ENCODE results near the gene NEK10. TPM values are rescaled to one million over a fixed set of nuclear protein-coding genes. Genes with fewer than 3 reads are reported as not detected.
"Not testable (repeated sequence)": the region's sequence is repeated elsewhere in the genome, so short reads cannot be mapped to it uniquely, and the experiment has no call there.

NEK10 gene
- polyA plus RNA-seq, 1 experiment, result 3.0 TPM

DNA sequence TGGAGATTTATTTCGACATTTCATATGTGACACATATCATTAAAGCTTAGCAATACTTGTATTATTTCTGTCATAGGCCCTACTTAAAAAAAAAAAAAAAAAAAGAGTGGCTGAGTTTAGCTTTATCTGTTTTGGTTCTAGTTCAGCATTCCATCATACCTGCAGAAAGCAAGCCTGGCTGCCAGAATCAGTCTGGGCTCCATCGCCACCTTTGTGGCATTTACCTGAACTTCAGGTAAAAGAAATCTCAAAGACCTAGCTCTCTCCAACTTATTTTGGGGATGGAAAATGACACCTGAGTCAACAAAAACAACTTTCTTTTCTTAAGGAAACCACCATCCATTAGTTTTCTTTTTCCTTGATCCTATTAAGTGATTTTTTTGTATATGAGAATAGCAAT, 82.1 kb downstream of the NEK10 start:
- TF ChIP-seq, protein P1, sequence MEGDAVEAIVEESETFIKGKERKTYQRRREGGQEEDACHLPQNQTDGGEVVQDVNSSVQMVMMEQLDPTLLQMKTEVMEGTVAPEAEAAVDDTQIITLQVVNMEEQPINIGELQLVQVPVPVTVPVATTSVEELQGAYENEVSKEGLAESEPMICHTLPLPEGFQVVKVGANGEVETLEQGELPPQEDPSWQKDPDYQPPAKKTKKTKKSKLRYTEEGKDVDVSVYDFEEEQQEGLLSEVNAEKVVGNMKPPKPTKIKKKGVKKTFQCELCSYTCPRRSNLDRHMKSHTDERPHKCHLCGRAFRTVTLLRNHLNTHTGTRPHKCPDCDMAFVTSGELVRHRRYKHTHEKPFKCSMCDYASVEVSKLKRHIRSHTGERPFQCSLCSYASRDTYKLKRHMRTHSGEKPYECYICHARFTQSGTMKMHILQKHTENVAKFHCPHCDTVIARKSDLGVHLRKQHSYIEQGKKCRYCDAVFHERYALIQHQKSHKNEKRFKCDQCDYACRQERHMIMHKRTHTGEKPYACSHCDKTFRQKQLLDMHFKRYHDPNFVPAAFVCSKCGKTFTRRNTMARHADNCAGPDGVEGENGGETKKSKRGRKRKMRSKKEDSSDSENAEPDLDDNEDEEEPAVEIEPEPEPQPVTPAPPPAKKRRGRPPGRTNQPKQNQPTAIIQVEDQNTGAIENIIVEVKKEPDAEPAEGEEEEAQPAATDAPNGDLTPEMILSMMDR (IDR thresholded peaks at IDR 0.05; ENCODE audit: low read depth, low read length), result no peak
- no peaks in the 10 kb centered on the region for H3K27me3 ChIP-seq (ENCODE audit: control insufficient read depth, insufficient read depth, low read length)
- POLR2A ChIA-PET, result interaction anchor here (0.7 kb wide), 1 partner anchor 63 kb away, joined by 5 read pairs; no protein-coding TSS in a partner anchor
- H3K27ac ChIP-seq (ENCODE audit: low read depth, low read length), result no peak overlapping the region
- no peak for DNase-seq (ENCODE audit: low read depth, low spot score)
- H3K4me3 ChIP-seq (ENCODE audit: low read depth, low read length), result no peak overlapping the region
- CTCF ChIA-PET, result interaction anchor here (0.6 to 2.0 kb wide), 7 partner anchors 24 to 1031 kb away, joined by 3 to 7 read pairs (median 3); no protein-coding TSS in a partner anchor
- H3K9me3 ChIP-seq (ENCODE audit: control insufficient read depth, insufficient read depth, low read length), result no peaks in the 10 kb centered on the region

GRCh38 chr3:27286467-27286866, 82.7 kb downstream of the NEK10 start:
- DNase-seq (ENCODE audit: low read depth, low spot score); H3K27ac ChIP-seq (ENCODE audit: low read depth, low read length); H3K4me3 ChIP-seq (ENCODE audit: low read depth, low read length); H3K27me3 ChIP-seq (ENCODE audit: control insufficient read depth, insufficient read depth, low read length); H3K9me3 ChIP-seq (ENCODE audit: control insufficient read depth, insufficient read depth, low read length): not testable (repeated sequence)
- POLR2A ChIA-PET, result interaction anchor here (0.7 kb wide), 1 partner anchor 62 kb away, joined by 5 read pairs; no protein-coding TSS in a partner anchor
- CTCF ChIA-PET, result interaction anchor here (0.6 to 2.0 kb wide), 4 partner anchors 34 to 1031 kb away, joined by 3 to 7 read pairs (median 4); no protein-coding TSS in a partner anchor

DNA sequence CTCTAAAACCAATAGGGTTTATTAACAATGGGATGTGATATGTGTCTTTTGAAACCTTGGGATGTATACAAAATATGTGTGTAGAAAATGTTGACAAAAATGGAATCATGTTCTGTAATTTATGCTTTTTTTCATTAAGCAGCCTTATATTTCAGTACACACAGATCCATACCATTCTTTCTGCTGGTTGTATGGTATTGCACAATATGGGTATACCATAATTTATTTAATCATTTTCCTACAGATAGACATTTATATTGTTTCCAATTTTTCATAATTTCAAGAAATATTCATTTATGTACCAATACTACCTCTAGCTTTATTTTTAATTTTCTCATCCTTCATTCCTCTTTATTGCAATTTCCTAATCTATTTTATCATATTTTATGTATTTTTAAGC, 83.5 kb downstream of the NEK10 start:
- CTCF ChIA-PET, result interaction anchor here (0.7 to 1.3 kb wide), 2 partner anchors 33 to 47 kb away, joined by 3 read pairs; no protein-coding TSS in a partner anchor
- Histone ChIP-seq H3K9me3 (ENCODE audit: control insufficient read depth, insufficient read depth, low read length) (no peaks in the 10 kb centered on the region), H3K27ac (ENCODE audit: low read depth, low read length) (no peak overlapping the region), H3K4me3 (ENCODE audit: low read depth, low read length) (no peak overlapping the region), H3K27me3 (ENCODE audit: control insufficient read depth, insufficient read depth, low read length) (no peaks in the 10 kb centered on the region)
- TF ChIP-seq, protein P1 (IDR thresholded peaks at IDR 0.05; ENCODE audit: low read depth, low read length), result no peak
- DNase-seq (ENCODE audit: low read depth, low spot score), result no peak
- POLR2A ChIA-PET, result no interaction called here

DNA sequence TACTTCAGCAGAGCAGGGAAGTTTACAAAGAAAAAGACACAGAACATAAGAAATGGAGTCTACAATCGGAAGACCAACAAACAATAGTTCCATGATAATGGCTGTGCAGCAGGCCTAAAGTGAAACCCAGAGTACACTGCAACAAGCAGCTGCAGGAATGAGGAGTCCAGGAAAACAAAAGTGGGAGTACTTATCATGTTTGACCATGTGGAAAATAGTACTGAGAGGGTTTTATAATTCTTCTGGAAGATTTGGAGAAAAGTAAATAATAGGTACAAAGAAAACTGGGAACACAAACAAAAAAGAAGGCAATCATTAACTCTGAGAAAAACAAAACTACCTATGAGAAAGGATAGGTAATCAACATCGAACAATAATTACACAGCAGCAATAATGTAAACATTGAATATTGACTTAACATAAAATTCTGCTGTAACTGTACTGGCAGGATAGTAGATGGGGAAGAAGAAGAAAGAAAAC, 87.5 kb downstream of the NEK10 start:
- ChIA-PET POLR2A (no interaction called here), CTCF (interaction anchor here (2.3 kb wide), 1 partner anchor 148 kb away, joined by 12 read pairs; no protein-coding TSS in a partner anchor)

DNA sequence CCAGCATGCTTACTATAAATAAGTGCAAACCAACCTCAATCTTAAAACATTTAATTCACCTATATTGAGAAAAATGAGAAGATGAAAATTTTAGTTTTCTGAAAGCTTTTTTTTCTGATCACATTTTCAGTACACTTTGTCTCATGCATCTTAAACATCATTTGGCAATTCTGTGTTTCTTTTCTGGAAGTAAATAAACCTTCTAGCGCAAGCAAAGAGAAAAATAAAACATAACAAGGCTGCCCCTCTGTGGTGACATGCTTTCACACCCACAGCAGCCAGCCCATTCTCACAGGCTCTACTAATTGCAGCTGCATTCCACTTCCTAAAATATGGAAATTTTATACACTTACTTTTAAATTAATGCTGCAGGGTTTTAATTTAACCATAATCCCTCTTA, 90.1 kb downstream of the NEK10 start:
- POLR2A ChIA-PET, result no interaction called here
- Histone ChIP-seq H3K27ac (ENCODE audit: low read depth, low read length) (no peak overlapping the region), H3K9me3 (ENCODE audit: control insufficient read depth, insufficient read depth, low read length) (no peaks in the 10 kb centered on the region), H3K27me3 (ENCODE audit: control insufficient read depth, insufficient read depth, low read length) (no peaks in the 10 kb centered on the region), H3K4me3 (ENCODE audit: low read depth, low read length) (no peak overlapping the region)
- TF ChIP-seq, protein P1 (IDR thresholded peaks at IDR 0.05; ENCODE audit: low read depth, low read length), result peak; percentile 38
- CTCF ChIA-PET, result interaction anchor here (0.6 to 2.9 kb wide), 7 partner anchors 11 to 171 kb away, joined by 3 to 46 read pairs (median 7); no protein-coding TSS in a partner anchor
- DNase-seq (ENCODE audit: low read depth, low spot score), result no peak

More for the DNA sequence above, 87.5 kb downstream of the NEK10 start:
- no peaks in the 10 kb centered on the region for H3K27me3 ChIP-seq (ENCODE audit: control insufficient read depth, insufficient read depth, low read length)
- no peak overlapping the region for H3K4me3 ChIP-seq (ENCODE audit: low read depth, low read length)
- H3K27ac ChIP-seq (ENCODE audit: low read depth, low read length), result no peak overlapping the region
- no peaks in the 10 kb centered on the region for H3K9me3 ChIP-seq (ENCODE audit: control insufficient read depth, insufficient read depth, low read length)
- DNase-seq (ENCODE audit: low read depth, low spot score), result no peak
- TF ChIP-seq, protein P1 (IDR thresholded peaks at IDR 0.05; ENCODE audit: low read depth, low read length), result no peak

All from AG04450 (cell line).